ENCODE data around the gene GANAB.
A peak's percentile ranks its signal among the peaks of the same experiment; 100 is the strongest.
"Not testable (repeated sequence)": the region's sequence is repeated elsewhere in the genome, so short reads cannot be mapped to it uniquely, and the experiment has no call there.

Gene GANAB

DNA sequence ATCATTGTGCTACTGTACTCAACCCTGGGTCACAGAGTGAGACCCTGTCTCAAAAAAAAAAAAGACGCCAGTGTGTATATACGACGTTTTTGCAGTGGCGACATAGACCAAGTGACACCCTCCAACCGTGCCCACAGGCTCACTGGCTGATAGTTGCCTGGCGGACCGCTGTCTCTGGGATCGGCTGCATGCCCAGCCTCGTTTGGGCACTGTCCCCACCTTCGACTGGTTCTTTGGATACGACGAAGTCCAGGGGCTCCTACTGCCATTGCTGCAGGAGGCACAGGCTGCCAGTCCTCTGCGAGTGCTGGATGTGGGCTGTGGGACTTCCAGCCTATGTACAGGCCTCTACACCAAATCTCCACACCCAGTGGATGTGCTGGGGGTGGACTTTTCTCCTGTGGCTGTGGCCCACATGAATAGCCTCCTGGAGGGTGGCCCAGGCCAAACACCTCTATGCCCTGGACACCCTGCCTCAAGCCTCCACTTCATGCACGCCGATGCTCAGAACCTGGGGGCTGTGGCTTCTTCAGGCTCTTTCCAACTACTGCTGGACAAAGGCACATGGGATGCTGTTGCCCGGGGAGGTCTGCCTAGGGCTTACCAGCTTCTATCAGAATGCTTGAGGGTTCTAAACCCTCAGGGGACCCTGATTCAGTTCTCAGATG, 20.0 kb upstream of the GANAB start:
- no peak for DNase-seq

DNA sequence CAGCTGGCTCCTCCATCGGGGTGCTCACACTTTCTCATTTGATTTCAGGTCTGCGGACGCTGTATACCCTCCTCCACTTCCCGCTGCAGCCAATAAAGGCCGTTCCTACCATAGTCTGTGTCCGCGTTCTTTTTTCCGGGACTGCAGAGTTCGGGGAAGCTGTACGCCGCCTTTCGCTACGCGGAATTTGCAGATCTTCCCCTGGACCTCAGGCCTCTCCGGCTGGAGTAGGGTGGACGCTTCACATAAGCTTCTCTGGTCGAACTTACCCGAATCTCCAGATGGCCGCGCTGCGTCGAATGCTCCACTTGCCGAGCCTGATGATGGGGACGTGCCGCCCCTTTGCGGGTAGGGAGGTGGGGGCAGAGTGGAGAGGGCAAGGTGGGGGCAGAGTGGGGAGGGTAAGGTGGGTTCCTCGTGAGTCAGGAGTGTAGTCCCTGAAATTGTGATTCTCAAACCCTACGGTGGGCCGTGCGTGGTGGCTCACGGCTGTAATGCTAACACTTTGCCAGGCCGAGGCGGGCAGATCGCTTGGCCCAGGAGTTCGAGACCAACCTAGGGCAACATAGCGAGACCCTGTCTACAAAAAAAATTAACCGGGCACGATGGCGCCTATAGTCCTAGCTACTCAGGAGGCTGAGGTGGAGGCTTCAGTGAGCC, 19.3 kb upstream of the GANAB start:
- peak; percentile 65 to 69 for DNase-seq

DNA sequence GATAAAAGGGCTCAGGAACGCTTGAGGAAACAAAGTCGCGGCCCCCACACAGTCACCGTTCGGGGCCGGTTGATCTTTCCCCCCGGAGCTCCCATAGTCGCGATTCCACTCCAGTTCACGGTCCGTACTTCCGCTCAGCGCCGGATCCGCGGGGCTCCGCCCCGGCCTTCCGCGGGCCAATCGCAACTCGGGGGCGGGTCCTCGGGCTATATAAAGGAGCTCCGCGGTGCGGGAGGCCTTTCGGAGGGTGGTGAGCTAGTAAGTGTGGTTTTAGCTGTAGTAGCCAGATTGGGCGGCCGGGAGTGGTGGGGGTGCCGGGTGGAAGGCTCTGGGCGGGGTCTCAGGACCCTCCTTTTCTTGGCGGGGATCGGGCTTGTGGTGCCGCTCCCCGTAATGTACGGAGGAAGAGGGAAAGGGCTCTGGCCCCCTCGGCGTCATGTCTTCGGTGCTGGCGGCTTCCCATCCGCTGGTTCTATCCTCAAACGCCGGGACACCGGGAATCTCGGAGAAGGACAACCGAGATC, 18.7 kb upstream of the GANAB start, which contains the start of the genes C11orf98 and CSKMT:
TSS of gene C11orf98 (minus strand) at position 136 of the 524 bp plus-strand sequence. CDS start at position 95, 41 bp downstream.
TSS of gene CSKMT (plus strand) at position 238 of the 524 bp plus-strand sequence. CDS start 568 bp downstream, outside the sequence.
- DNase-seq, result peak; percentile 93 to 97

DNA sequence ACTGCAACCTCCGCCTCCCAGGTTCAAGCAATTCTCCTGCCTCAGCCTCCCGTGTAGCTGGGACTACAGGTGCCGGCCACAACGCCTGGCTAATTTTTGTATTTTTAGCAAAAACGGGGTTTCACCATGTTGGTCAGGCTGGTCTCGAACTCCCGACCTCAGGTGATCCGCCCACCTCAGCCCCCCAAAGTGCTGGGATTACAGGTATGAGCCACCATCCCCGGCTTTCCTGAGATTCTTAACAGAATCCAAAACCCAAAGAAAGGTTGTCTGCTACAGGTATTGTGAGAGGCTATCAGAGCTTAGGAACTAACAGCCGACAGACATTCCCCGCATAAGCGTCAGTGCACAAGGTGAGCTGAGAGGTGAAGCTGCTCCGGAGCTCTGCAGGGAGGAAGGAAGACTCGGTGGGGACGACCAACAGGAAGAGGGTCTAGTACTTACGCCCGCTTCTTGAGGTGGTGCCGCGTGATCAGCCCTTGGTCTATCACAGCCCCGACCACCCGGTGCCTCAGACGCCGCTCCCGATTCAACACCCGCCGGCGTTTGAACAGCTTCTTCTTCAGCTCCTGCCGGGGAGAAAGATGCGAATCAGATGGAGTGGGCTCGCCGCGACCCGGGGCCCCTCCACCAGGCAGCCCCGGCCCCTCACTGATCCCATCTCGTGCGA, 18.1 kb upstream of the GANAB start:
- DNase-seq, result peak; percentile 61 to 63

DNA sequence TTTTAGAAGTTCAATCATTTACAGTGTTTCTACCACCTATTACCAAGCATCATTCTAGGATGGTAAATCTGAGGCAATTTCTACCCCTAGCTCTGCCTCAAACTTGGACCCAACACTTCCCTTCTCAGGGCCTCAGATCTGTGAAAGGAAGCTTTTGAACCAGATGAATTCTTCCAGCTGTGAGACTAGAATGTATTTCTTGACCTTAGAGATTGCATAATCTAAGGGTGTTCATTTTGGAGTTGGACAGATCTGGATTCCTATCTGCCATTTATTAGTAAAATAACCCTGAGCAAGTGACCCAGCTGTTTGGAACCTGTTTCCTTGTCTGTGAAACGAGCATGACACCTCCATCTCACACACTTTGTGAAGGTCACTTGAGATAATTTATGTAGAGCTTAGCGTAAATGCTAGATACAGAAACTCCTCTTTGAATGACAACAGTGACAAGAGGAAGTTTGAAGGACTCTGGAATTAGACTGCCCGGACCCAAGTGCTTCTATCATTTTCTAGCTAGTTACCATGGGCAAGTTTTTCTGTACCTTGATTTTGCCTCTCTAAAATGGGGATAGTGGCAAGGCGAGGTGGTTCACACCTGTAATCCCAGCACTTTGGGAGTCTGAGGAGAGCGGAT, 10.5 kb upstream of the GANAB start:
- no peak for DNase-seq

DNA sequence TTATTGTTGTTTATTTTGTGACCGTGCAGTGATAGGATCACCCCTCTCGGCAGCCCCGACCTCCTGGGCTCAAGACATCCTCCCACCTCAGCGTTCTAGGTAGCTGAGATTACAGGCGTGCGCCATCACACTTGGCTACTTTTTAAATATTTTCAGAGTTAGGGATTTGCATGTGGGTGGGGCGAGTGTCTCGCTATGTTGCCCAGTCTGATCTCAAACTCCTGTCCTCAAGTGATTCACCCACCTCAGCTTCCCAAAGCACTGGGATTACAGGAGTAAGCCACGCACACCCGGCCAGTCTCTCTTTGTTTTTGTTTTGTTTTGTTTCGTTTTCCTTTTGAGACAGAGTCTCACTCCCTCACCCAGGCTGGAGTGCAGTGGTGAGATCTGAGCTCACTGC, 7.9 kb upstream of the GANAB start:
- DNase-seq, result no peak

DNA sequence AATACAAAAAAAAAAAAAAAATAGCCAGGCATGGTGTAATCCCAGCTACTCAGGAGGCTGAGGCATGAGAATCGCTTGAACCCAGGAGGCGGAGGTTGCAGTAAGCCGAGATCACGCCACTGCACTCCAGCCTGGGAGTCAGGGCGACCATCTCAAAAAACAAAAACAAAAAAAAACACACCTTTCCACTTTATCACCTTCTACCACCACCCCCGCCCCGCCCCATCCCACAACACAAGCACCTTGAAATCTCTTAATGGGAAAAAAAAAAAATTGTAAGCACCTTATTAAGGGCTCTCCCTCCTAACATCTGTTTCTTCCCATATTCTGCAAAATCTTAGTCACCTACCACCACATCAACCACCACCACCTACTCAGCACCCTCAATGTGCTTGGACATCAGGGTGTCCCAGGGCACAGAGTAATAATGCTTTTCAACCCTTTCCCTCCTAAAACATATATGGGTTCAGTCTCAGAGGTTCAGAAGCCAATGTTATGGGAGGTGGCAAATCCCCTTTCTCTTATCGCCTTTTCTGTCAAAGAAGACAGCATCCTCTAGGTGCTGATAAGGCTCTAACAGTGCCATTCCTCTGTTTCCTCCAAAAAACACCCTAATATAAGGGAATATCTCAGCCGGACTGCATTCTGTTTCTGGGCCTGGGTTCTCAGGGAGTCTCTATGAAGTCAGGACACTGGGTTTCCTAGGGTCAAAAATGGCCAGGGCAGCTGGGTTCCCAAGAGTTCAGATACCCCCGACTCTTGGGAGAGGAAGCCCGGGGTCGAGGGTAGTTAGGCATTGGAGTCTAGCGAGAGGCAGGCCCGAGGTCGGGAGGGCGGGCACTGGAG, 6.0 kb upstream of the GANAB start:
- peak in 1 of 2 donors; percentile 69 for DNase-seq

DNA sequence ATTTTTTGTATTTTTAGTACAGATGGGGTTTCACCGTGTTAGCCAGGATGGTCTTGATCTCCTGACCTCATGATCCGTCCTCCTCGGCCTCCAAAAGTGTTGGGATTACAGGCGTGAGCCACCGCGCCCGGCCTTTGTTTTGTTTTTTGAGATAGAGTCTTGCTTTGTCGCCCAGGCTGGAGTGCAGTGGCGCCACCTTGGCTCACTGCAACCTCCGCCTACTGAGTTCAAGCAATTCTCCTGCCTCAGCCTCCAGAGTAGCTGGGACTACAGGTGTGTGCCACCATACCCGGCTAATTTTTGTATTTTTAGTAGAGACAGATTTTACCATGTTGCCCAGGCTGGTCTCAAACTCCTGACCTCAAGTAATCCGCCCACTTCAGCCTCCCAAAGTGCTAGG, 3.9 kb upstream of the GANAB start:
- DNase-seq, result not testable (repeated sequence)

DNA sequence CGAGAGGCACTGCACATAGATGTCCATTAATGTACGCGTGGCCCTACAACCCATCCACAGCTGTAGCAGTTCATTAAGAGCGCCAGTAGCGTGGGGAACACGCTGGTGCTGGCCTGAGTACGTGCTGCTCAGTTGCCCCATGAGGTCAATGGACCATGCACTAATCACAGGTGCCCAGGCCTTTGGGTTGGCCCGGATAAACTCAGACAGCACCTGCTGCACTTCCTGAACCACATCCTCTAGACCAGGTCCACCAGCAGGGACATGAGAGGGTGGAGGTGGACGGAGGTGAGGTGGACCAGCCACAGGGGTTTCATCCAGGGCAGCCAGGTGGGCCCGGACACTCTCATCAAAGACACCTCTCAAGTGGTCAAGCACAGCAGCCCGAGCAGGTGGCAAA, 3.1 kb upstream of the GANAB start:
- DNase-seq, result no peak

DNA sequence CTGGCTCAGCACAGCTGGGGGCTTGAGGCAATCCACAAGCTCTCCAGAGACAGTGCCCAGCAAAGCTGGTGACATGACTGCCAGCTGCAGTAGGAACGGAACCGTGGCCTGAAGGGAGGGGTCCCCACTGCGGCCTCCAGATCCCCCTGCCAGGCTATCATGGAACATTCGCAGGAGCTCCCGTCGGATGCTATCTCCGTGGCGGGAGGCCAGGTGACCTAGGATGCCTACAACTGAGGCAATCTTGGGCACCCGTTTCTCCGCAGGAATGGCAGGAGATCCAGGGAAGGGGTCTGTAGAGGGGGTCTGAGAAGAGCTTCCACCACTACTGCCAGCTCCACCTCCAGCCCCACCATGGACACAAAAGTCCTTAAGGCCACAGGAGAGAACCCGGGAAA, 2.6 kb upstream of the GANAB start:
- no peak for DNase-seq

DNA sequence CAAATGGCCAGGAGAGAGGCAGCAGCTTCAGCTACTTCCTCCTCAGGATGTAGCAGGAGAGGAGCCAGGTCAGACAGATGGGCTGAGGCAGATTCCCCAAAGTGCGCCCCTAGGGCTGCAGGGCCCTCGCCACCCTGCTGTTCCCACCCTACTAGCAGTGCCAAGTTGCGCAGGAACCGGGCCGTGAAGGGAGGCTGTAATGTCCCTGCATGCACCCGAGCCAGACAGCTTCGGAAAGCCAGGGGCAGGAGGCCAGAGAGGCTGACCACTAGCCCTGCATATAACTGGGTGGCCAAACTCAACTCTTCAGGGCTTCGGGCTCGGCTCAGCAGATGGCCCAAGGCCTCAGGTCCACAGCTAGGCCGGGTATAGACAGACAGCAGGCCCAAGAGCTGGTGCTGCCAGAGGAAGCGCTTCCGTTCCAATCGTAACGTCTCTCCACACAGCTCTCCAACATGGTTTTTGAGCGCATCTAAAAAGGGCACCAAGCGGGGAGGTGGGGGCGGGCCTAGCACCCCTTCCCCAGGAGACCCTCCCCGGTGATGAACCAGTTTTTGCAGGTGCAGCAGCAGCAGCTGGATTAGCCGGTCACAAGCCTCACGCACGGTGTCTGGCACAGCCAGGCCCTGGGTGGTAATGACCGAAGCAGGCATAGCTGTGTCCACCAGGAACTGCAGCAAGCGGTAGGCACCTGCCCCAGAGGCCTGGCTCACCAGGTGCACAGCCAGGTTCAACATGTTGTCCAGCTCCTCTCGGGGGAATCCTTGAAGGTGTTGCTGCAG, 2.0 kb upstream of the GANAB start:
- DNase-seq, result no peak

DNA sequence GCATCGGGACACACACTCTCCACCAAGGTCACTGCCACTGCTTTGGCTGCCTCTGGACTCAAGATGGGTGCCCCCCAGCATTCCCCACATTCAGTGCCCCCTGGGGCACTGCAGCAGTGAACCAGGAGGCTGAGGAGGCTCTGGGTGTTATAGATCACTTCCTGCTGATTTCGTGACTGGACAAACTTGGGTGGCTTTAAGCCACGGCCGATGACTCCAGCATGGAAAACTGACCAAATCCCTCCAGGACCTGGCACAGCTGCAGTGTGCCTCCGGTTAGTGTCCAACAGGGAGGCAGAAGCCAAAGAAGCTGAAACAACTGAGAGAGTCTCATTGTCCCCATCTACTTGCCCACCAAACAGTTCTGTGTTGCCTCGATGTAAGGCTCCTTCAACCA, 1.2 kb upstream of the GANAB start:
- no peak for DNase-seq

DNA sequence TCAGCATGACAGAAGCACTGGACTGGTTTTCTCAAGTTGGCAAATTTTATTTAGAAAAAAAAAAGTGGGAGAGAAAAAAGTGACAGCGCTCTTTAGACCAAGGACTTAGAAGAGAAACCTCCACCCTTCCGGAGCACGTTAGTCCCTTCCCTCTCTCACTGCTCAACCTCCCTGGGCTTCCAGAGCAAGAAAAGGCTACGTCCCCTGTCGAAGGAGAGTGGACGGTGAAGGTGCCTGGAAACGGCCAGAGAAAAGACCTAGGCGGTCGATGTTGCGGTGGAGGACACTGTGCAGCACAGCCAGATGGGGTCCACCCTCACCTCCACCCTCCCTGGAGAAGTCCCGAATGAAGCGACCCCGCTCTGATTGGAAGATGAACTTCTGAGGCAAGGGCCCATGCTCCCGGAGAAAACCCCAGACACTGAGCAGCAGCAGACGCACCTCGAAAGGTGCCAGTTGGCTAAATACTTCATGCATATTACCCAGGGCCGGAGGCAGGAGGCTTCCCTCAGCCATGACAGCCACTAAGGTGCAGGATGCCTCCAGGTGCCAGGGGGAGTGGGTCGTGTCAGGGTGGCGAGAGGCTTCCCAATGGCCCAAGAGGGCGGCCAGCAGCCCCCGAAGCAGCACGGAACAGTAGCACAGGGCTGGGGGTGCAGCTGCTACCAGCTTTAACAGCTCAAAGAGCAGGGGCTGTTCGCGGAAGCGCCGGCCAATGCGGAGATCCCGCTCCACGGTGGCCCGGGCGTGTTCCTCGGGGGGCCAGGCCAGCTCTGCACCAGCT, 604 bp upstream of the GANAB start:
- no peak for DNase-seq

DNA sequence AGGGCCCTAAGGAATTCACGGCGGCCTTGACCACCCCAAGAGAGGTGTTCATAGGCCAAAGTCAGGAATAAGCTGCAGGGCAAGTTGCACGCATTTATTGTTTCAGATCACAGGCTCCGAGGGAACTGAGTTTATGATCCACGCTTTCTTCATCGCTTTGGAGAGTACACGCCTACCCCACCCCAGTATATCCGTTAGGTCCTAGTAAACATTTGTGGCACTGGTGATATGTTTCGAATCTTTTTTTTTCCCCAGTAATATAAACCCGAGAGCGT, 805 bp downstream of the GANAB start:
- no peak for DNase-seq

DNA sequence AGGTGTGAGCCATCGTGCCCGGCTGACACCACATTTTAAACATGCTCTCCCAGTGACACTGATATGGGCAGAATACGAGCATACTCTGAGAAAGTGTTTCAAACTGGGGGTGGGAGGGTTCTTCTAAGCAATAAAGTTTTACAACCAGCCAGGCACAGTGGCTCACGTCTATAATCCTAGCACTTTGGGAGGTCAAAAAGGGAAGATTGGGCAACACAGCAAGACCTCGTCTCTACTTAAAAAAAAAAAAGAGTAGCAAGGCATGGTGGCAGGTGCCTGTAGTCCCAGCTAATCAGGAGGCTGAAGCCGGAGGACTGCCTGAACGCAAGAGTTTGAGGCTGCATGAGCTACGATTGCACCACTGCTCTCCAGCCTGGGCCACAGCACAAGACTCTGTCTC, 2.2 kb downstream of the GANAB start:
- DNase-seq, result no peak

DNA sequence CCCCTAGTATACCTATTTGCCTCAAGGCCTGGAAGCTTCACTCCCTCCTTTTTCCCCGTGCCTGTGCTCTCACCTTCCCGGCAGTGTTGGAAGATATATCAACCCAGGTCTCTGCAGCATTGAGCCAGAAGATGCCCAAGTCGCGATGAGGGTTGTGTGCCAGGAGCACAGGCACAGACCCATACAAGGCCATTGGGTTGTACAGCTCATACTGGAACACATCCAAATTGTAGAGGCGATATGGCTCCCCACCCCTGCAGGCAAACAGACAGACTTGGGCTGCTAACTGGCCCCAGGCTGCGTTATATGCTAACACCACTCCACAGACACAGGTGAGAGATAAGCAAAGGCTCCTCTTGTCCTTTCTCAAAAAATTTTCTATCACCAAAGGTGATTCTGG, 13.9 kb downstream of the GANAB start:
- DNase-seq, result no peak

DNA sequence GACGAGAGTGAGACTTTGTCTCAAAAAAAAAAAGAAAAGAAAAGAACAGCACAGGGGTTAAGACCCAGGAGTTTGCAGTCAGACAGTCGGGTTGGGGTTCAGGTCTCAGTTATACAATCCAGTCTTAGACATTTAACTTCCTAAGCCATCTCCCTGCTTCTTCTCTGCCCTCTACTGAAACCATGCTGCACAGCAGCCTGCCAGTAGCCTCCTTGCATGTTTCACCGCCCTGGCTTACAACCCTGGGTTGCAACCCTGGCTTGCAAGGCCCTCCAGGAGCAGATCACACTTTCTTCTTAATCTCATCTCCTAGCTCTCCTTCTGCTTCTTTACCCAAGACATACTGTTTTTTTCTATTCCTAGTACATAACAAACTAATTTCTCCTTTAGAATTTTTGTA, 18.7 kb downstream of the GANAB start:
- no peak for DNase-seq

DNA sequence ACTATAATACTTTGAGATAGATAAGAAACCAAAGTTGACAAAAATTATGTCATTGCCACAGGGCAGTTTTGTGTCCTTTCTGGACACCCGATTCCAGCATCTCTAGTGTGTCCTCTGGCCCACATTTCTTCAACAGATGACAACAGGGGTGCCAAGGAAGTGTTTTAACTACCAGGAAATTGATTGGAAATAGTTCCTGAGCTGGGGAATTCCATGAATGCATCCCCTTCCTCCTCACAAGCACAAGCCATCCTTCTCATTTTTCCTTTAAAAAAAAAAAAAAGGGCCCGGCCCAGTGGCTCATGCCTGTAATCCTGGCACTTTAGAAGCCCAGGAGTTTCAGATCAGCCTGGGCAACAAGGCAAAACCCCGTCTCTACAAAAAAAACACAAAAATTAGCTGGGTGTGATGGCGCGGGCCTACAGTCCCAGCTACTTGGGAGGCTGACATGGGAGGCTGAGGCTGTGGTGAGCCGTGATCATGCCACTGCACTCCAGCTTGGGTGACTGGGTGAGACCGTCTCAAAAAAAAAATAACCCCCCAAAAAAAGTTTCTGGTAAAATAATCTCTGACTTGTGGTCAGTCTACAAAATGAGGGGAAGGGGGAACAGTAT, 23.8 kb downstream of the GANAB start:
- DNase-seq, result no peak

DNA sequence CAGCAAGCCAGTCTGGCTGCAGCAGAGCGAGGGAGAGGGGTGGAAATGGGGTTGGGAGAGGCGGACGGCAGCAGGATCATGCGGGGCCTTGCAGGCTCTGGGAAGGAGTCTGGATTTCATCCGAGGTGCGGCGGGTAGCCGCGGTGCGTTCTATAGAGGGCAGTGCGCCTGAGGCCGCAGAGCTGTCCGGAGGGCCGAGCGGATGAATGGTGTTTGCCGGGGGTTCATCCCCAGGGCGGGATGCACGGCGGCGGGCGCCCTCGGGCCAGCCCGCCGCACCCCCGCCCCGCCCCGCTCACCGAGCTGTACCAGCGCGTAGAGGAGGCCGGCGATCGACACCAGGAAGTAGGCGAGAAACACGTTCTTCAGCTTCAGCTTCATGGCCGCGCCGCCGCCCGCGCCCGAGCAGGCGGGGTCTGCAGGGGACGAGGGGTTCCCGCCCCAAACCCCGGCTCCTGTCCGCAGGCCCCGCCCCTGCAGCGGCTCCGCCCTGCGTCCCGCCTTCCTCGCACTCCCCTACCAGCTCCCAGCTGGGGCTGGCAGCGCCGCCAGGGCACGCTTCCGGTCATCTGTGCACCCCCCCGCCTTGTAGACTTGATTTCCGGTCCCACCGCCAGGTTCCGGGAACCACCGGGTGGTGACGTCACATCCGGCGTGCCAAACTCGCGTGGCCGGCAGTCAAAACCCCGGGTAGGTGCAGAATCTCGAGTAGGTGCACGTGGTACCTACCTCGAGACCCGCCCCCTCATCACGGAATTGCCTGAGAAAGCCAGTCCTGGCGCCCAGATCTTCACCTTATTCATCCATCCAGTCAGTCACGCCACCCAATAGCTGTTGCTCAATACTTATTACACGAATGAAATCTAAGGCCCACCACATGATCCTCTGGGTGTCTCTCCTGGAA, 24.6 kb downstream of the GANAB start, which contains the start of gene B3GAT3:
TSS of gene B3GAT3 (minus strand) at position 420 of the 904 bp plus-strand sequence. CDS start at position 381, 39 bp downstream.
- DNase-seq, result peak; percentile 98

All from CD4-positive, alpha-beta T cell treated with Interleukin-1 beta for 1 hour (primary cell).